ENCODE data around the gene GLP1R.

GLP1R gene

DNA sequence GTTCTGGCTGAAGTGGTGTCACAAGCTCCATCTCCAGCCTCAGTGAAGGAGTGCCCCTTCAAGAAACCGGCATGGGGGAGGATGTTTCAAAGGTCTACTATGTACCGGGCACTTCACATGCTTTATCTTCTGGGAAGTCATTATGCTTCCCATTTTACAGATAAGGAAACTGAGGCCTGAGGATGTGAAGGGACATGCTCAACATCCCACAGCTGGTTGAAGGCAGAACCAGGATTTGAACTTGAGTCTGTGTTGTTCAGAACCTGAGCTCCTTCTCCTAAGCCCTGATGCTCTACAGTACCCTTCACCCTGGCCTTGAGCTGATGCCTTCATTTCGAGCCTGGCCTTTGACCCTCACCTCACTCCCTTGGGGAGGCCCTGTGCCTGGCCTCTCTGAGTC, 13.0 kb downstream of the GLP1R start:
- DNase-seq (ENCODE audit: low read depth in 1 of 2, low spot score in 1 of 2): no peak

DNA sequence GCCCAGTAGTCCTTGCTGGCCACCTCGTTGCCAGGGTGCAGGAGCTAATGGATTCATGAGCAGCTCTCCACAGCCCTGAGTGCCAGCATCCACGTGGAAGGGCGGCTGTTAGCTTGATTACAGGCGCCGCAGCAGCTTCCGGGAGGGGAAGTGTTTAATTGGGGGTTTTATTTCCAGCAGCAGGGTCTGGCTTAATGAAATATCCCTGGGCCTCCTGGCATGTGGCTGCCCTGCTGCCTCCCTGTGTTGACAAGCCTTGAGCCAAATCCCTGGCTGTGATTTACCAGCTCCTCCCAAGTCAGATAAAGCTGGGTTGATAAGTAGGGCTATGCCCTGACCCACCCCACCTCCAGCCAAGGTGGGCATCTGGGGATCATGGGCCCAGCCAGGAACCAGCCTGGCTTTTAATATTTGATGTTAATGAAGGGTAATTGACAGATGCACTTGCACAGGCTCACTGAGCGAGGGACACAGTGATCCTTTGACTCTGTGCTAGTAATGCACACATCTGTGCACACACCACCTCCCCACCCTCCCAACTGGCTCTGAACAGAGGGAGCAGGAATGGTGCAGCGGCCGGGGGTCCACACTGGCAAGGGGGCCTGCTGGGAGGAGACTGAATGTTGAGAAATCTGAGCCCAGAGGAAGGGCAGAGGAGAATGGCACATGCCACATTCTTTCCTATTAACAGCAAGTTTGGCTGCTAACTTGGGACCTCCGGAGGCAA, 13.6 kb downstream of the GLP1R start:
- no peak for DNase-seq (ENCODE audit: low read depth in 1 of 2, low spot score in 1 of 2)

DNA sequence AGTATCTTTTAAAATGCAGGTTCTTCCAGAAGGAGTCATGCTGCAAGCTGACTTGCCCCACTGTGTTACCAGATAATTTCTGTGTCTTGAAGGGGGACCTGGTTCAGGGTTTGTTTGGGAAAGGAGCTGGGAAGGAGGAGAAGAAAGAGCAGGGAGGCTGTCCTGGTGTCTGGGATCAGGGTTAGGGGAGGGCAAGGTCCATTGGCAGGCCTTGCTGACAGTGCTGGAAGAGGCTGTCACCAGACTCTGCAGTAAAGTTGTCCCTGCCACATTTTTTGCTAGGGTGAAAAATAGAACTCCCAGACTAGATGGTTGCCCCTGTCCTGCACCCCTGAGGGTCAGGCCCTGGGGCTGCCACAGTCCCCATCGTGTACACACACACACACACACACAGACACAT, 14.9 kb downstream of the GLP1R start:
- no peak for DNase-seq (ENCODE audit: low read depth in 1 of 2, low spot score in 1 of 2)

DNA sequence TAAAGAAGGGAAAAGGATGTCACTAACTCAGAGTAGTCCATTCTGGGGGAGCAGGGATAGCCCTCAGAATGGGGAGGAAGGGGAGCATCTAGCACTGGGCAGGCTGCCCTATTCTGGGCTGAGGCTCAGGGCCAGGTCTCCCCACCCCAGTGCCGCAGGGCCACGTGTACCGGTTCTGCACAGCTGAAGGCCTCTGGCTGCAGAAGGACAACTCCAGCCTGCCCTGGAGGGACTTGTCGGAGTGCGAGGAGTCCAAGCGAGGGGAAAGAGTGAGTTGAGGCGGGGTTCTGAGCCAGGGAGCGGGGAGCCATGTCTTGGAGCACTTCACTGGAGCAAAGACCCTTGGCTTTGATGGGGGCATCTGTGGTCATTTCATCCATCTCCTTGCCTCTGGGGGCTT, 17.0 kb downstream of the GLP1R start:
- no peak for DNase-seq (ENCODE audit: low read depth in 1 of 2, low spot score in 1 of 2)

DNA sequence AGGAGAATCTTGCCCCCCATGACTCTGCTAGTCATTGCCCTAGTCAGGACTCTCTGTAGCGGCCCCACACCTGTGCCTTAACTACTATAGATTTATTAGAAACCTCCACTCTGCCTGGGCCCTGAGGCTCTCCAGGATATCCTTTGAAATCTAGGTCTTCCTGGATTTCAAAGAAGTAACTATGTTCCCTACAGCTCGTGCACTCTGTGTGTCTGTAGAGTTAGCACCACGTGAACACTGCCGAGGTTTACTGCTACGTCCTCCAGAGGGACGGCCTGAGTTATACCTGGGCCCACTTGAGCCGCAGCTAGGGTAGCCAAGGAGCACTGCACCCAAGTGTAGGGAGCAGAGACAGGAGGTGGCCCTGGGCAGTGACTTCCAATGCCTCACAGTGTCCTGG, 19.8 kb downstream of the GLP1R start:
- DNase-seq (ENCODE audit: low read depth in 1 of 2, low spot score in 1 of 2): no peak

GRCh38 chr6:39072830-39073229, 24.2 kb downstream of the GLP1R start:
- DNase-seq (ENCODE audit: low read depth in 1 of 2, low spot score in 1 of 2): no peak

DNA sequence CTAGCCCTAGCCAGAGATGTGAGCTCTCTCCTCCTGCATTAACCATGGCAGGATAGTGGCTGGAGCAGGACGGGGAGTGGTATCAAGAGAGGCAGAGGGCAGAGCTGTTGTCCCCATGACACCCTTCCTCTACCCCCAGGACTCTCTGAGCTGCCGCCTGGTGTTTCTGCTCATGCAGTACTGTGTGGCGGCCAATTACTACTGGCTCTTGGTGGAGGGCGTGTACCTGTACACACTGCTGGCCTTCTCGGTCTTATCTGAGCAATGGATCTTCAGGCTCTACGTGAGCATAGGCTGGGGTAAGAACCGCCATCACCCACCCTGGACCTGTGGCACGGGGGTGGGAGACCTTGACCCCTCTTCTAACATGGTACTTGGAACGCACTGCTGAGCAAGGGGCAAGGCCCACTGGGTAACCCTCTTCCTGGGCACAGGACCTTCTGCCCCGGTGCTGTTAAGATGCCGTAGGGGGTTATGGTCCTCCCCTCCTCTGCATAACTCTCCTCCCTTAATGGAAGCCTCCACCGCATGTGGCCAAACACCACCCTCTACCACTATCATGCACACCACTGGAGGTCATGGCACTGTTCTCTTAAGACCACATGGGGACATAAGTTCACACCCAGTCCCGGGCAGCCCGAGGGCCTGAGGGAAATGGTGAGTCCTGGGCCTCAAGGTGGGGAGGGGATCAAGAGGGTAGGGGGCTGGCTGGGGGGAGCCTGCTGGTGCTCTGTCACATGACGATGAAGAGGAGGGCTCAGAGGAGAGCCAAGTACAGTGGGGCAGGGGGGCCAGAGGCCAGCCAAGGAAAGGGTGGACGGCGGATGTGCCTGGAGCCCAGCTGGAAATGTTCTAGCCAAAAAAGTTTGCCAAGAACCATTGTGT, 25.1 kb downstream of the GLP1R start:
- no peak for DNase-seq (ENCODE audit: low read depth in 1 of 2, low spot score in 1 of 2)

DNA sequence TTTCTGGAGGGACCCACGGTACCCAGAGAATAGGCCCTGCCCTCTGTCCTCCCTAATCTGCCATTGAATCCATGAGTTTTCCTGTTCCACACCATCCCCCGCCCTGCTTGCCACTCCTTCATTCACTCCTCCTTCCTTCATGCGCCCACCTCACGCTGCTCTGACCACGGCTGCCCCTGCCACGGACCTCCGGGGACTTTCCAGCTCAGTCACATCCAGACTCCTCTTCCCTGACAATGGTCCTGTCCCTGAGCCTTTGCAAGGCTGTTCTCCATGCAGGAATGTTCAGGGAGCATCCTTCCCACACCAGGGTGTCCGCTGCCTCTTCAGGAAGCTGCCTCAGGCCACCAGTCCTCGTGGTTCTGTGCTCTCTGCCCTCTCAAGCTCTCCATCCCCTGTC, 25.9 kb downstream of the GLP1R start:
- no peak for DNase-seq (ENCODE audit: low read depth in 1 of 2, low spot score in 1 of 2)

DNA sequence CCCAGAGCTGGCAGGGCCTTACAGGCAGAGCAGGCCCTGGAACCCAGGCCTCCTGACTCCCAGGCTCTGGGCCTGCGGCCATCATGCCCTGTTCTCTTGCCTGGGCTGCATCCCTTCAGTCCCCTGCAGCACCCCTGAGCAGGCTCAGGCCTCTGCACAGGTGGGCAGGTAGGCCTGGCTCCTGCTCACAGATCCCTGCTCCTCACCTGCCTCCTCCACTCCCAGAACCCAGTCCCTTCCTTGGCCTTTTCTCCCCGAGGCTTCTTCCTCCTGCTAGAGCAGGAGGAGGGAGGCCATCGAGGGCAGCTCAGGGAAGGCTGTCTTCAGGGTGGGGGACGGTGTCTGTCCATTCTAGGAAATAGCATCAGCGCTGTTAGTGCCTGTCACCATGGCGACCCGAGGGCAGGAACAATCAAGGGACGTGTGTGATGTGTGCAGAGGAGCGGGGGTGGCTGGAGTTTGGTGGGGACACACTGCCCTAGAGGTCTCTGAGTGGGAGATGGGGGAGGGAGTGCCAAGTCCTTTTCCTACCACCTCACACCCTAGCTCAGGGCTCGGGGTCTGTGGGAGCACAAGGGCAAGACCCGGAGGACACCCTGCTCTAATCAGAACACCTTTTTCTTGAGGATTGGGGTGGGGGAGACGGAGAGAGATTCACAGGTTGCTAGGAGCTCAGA, 26.6 kb downstream of the GLP1R start:
- DNase-seq (ENCODE audit: low read depth in 1 of 2, low spot score in 1 of 2): no peak

GRCh38 chr6:39075807-39076622, 27.4 kb downstream of the GLP1R start:
- DNase-seq (ENCODE audit: low read depth in 1 of 2, low spot score in 1 of 2): no peak

GRCh38 chr6:39076623-39077535, 28.3 kb downstream of the GLP1R start:
- DNase-seq (ENCODE audit: low read depth in 1 of 2, low spot score in 1 of 2): no peak

GRCh38 chr6:39077882-39078594, 29.5 kb downstream of the GLP1R start:
- DNase-seq (ENCODE audit: low read depth in 1 of 2, low spot score in 1 of 2): no peak

GRCh38 chr6:39078695-39079094, 30.1 kb downstream of the GLP1R start:
- DNase-seq (ENCODE audit: low read depth in 1 of 2, low spot score in 1 of 2): no peak

GRCh38 chr6:39079197-39080125, 30.9 kb downstream of the GLP1R start:
- no peak for DNase-seq (ENCODE audit: low read depth in 1 of 2, low spot score in 1 of 2)

- no peak for DNase-seq (ENCODE audit: low read depth in 1 of 2, low spot score in 1 of 2)
Observed at GRCh38 chr6:39080246-39080875, 31.8 kb downstream of the GLP1R start.

GRCh38 chr6:39082310-39082709, 33.7 kb downstream of the GLP1R start:
- no peak for DNase-seq (ENCODE audit: low read depth in 1 of 2, low spot score in 1 of 2)

DNA sequence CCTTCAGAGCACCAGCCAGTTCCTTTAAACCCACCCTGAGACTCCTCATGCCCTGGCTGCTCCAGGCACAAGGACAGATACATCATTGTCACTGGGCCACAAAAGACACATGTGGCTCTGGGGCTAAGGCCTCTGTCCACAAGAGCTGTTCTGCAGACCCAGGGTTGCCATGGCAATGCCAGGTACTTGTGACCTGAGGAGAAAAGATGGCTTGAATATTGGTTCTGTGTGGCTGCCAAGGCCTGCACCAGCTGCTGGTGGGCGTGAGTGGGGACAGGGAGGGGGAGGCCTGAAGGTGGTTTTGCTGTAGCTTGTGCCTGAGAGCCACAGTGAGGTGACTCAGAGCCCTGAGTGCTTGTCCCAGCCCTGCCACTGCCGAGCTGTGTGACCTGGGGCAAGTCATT, 34.7 kb downstream of the GLP1R start:
- DNase-seq (ENCODE audit: low read depth in 1 of 2, low spot score in 1 of 2): no peak

DNA sequence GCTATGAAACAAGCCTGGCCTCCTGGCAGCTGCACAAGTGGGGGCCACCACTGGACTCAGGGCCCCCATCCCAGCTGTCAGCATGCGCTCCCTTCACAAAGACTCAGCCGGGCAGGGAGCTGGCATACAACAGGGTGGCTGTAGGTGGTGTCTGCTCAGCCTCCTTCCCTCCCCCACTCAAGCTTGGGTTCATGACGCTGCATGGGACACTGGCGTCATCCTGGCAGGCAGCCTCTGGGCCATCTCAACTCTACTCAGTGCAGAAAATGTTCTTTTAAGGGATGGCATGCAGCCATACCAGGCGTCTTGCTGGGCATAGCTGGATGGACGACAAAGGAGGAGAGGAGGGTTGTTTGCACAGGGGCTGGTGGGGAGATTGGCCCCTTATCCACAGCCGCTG, 35.9 kb downstream of the GLP1R start:
- no peak for DNase-seq (ENCODE audit: low read depth in 1 of 2, low spot score in 1 of 2)

Measured in activated T-helper 1 cell treated with anti-CD3 and anti-CD28 coated beads, Interleukin-2, amount 50 U/mL, for 16 hours (primary cell).